ENCODE results near the gene MKRN2OS.
"Not testable (repeated sequence)": the region's sequence is repeated elsewhere in the genome, so short reads cannot be mapped to it uniquely, and the experiment has no call there.

The MKRN2OS gene

GRCh38 chr3:12560505-12561190 lies 15.3 kb upstream of the MKRN2OS start:
- DNase-seq, result peak; percentile 30

GRCh38 chr3:12559520-12559919 lies 14.2 kb upstream of the MKRN2OS start:
- no peak for DNase-seq

DNA sequence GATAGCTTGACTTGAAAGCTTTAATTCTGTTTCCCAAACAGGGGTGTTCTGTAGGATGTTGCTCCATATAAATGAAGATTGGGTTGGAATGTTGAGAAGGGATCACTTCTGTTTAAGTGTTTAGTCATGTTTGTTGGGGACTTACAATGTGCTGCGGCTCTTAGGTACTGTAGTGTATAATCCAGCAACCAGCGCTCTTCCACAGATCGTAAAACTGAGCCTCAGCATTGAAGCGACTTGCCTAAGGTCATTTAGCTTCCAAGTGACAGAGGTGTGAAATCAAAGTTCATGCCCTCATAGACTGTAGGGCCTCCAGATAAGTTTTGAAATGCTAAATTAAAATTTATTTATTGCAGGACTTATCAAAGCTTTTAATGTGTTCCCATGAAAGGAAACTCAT lies 13.4 kb upstream of the MKRN2OS start:
- DNase-seq, result no peak

DNA sequence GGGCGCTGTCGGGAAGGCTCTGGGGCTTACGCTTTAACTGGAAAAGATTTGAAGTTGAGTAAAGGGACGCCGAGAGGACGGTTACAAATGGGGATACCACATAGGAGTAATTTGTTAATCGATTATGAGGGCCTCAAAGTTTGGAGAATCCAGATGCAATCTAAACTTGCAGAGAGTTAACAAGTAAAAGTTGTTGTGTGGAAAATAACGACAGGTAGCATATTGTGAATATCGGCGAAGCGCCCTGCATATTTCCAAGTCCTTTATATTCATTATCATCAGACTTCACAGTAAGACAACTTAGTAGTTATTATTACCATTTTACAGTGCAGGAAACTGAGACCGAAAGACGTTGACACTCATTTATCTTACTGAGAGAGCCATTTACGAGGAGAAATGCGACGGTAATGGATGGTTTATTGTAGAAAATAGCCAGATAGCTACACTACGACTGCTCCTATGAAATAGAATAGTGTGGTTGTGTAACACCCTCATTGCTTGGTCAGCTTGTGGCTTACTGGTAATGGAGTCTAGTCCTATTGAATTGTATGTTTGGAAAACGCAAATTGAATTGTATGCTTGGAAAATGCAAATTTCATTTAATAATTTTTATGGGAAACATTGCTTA lies 12.3 kb upstream of the MKRN2OS start:
- no peak for DNase-seq

- DNase-seq, result peak; percentile 91
Measured at GRCh38 chr3:12556690-12557472, 11.6 kb upstream of the MKRN2OS start, which contains the start of gene MKRN2. Gene MKRN2, plus strand, starts transcription at chr3:12557087. Its CDS starts 64 bp downstream, at chr3:12557151.

- no peak for DNase-seq
Measured at GRCh38 chr3:12556314-12556689, 11.0 kb upstream of the MKRN2OS start.

- no peak for DNase-seq
Measured at GRCh38 chr3:12553921-12554391, 8.7 kb upstream of the MKRN2OS start.

GRCh38 chr3:12549971-12550760 lies 4.9 kb upstream of the MKRN2OS start:
- no peak for DNase-seq

- no peak for DNase-seq
Measured at GRCh38 chr3:12544652-12545472, 437 bp downstream of the MKRN2OS start.

DNA sequence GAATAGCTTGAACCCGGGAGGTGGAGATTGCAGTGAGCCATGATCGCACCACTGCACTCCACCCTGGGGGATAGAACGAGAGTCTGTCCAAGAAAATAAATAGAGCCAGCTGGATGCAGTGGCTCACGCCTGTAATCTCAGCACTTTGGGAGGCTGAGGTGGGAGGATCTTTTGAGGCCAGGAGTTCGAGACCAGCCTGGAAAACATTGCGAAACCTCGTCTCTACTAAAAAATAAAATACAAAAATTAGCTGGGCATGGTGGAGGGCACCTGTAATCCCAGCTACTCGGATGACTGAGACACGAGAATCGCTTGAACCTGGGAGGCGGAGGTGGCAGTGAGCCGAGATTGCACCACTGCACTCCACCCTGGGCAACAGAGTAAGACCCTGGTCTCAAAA lies 1.8 kb downstream of the MKRN2OS start:
- not testable (repeated sequence) for DNase-seq

DNA sequence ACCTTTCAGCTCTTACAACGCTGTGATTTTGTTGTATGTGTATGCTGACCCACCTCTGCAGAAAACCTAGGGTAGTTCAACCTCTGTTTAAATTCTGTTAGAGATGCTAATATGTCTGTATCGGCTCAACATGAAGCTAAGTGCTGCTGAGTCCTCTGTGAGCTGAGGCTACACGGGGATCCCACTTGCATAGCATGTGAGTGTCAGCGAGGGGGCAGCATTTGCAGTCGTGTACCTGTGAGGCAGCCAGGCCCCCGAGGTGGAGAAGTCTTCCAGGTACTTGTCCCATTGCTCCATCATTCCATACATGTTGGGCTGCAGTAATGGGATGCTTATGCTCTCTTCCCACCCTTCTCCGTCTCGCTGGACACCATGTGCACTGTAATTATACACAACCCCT lies 3.7 kb downstream of the MKRN2OS start:
- no peak for DNase-seq

GRCh38 chr3:12536423-12536822 lies 8.9 kb downstream of the MKRN2OS start:
- DNase-seq, result no peak

DNA sequence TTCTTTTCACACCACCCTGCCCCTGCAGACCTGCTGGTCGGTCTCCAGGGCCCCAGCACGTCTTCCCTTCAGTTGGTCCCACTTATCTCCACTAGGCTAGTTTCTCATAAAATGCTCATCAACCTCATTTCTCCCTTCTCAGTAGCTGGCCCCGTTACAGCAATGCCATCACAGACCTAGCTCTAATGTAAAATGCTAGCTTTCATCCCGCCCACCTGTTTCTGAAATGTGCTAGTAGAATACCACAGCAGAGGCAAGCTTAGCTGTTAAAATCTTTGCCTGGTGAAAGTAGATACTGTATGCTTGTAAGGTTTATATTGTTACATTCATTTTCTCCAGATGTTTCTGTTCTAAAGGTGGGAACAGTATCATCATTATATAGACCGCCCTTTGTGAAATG lies 13.1 kb downstream of the MKRN2OS start:
- no peak for DNase-seq

DNA sequence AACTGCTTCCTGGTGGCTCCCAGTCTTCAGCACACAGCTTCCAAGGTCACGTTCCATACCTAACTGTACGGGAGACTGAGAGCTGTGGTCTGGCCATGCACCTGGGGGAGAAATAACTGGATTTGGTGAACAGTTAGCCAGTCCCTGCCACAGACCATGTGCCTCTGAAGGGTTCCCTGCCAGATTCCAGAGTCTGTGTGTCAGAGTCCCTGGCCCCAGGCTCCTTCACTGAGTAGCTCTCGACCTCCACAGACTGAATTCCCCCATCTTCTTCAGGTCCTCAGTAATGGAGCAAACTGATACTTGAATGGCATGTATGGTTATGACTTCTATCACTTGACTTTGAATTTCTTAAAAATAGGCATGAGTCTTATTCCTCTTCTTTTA lies 17.5 kb downstream of the MKRN2OS start:
- no peak for DNase-seq

- no peak for DNase-seq
Measured at GRCh38 chr3:12522721-12523120, 22.6 kb downstream of the MKRN2OS start.

GRCh38 chr3:12521010-12521409 lies 24.3 kb downstream of the MKRN2OS start:
- DNase-seq, result no peak

DNA sequence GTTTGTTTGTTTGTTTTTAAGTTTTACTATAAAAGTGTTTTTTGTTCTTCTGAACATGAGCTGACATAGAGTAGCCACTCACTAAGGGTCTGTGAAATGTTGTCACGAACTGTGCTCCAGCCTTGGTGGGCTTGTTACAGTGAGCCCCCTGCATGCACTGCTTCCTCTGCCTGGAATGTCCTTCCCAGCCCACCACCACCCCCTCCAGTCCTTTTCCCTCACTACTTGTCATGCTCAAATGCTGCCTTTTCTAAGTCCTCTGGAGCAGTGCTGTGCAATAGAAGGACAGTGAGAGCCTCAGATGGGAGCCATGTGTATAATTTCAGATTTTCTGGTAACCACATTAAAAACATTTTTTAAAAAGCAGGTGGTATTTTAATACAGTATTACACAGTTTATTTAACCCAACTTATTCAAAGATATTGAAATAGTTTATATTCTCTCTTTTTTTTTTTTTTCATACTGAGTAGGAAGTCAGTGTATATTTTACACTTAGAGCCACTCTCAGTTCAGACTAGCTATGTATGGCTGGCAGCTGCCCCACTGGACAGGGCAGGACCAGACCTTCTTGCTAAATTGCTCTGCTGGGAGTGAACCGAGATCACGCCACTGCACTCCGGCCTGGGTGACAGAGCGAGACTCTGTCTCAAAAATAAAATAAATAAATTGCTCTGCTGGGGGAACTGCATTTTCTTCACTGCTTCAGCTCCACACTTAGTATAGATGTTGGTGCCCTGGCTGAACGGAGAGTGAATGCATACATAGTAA lies 26.9 kb downstream of the MKRN2OS start:
- DNase-seq, result no peak

GRCh38 chr3:12516873-12517272 lies 28.4 kb downstream of the MKRN2OS start:
- no peak for DNase-seq

DNA sequence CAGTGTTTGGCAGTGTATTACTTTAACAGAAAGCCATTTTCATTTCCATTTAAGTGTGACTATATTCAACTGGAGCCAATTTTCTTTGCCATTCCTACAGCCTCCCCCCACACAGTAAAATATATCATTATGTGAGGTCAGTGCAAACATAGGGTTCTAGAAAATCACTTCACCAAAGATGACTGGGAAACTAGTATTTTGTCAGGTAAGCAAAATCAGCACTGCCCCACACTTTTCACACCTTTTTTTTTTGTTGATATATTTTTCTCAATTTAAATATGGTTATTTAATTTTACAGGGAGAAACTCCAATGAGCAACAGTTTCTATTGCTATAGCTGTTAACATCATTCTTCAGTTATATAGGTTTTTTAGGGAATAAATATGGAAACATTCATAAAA lies 29.7 kb downstream of the MKRN2OS start:
- no peak for DNase-seq

DNA sequence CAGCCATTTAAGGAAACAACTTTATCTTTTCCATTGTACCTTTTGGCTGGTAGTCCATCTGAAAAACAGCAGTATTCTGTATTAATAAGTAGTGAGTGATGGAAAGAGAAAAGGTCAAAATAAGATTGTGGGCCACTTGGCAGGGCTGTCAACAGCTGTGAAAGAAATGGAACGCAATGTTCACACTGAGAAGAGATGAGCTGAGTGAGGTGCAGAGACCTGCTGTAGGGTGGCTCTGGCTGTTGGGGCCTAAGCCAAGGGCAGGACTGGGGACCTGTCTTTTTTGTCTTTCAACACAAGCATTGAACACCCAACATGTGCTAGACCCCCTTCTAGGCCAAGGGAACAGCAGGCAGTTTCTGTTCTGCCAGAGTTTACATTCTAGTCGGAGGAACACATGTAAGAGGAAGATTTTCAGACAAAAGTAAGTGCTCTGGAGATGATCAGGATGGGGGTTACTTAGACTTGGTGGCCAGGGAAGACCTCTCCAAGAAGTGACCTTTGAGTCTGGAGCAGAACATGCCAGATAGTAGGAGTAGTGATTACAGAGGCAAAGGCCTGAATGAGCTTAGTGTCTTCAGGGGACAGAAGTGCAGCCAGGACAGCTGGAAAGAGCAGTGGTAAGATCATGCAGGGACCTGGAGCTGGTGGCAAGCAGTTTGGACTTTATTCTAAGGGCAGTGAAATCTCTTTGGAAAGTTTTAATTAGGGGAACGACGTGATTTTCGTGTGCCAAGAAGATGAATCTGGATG lies 31.4 kb downstream of the MKRN2OS start:
- no peak for DNase-seq

Data from activated CD4-positive, alpha-beta T cell treated with anti-CD3 and anti-CD28 coated beads, Interleukin-10, Interleukin-2, amounts not matched to agents 100 ng/mL and 50 ng/mL, durations not matched to agents 16 hours and 8 hours (primary cell).